Neural cell (in vitro differentiated cells): ENCODE measurements around the gene HOXA7. TPM values are rescaled to one million over a fixed set of nuclear protein-coding genes. Genes with fewer than 3 reads are reported as not detected.

Experiments used
- H2AFZ ChIP-seq: fragments of 200-600, 300-800 bp; sonication (generic), shearing (Covaris generic); 2 replicates; pipeline ENCODE4 v1.6.0; 2014; ENCODE audit warnings: low read depth, mild to moderate bottlenecking, antibody characterized with exemption, low read length, moderate library complexity
- H3F3A ChIP-seq: fragments of 200-600 bp; shearing (Covaris generic); 2 replicates; pipeline ENCODE4 v1.6.1; 2016; ENCODE audit warnings: mild to moderate bottlenecking, moderate library complexity, mixed read lengths, antibody characterized with exemption, low read length; ENCODE audit not compliant: insufficient read depth, poor library complexity, severe bottlenecking
- H3K27ac ChIP-seq: fragments of 200-600, 300-800 bp; sonication (generic), shearing (Covaris generic); 2 replicates; pipeline ENCODE4 v1.5.1; 2014; ENCODE audit warnings: mild to moderate bottlenecking, low read length, moderate library complexity
- H3K27me3 ChIP-seq: fragments of 300-800, 200-600 bp; sonication (generic), shearing (Covaris generic); 2 replicates; pipeline ENCODE4 v1.6.0; 2014; ENCODE audit warnings: mild to moderate bottlenecking, low read depth, low read length, moderate library complexity; ENCODE audit not compliant: insufficient read depth
- H3K36me3 ChIP-seq: fragments of 300-800, 200-600 bp; sonication (generic), shearing (Covaris generic); 2 replicates; pipeline ENCODE4 v1.5.1; 2014; ENCODE audit warnings: mild to moderate bottlenecking, antibody characterized with exemption, low read length, moderate library complexity; ENCODE audit not compliant: insufficient read depth
- H3K4me2 ChIP-seq: fragments of 300-800, 200-600 bp; sonication (generic), shearing (Covaris generic); 2 replicates; pipeline ENCODE4 v1.6.0; 2014; ENCODE audit warnings: mild to moderate bottlenecking, low read length
- H3K4me3 ChIP-seq: fragments of 300-800, 200-600 bp; sonication (generic), shearing (Covaris generic); 2 replicates; pipeline ENCODE4 v1.5.1; 2014; ENCODE audit warnings: mild to moderate bottlenecking, low read length, moderate library complexity
- H3K79me2 ChIP-seq: fragments of 200-600 bp; shearing (Covaris generic); replicated peaks from 2 replicates; pipeline ENCODE4 v1.6.0; 2014; ENCODE audit warnings: mild to moderate bottlenecking, low read length, moderate library complexity; ENCODE audit not compliant: insufficient read depth
- H3K9ac ChIP-seq: fragments of 300-800, 200-600 bp; sonication (generic), shearing (Covaris generic); 2 replicates; pipeline ENCODE4 v1.6.1; 2016; ENCODE audit warnings: mild to moderate bottlenecking, low read length, mixed read lengths
- H3K9me2 ChIP-seq: fragments of 200-600 bp; shearing (Covaris generic); 2 replicates; pipeline ENCODE4 v1.6.1; 2016; ENCODE audit warnings: mild to moderate bottlenecking, low read length, mixed read lengths; ENCODE audit not compliant: insufficient read depth
- H3K9me3 ChIP-seq: fragments of 200-600, 300-800 bp; sonication (generic), shearing (Covaris generic); 2 replicates; pipeline ENCODE4 v1.6.1; 2016; ENCODE audit warnings: mild to moderate bottlenecking, mixed run types, low read length, moderate library complexity, mixed read lengths
- H4K20me1 ChIP-seq: fragments of 200-600 bp; shearing (Covaris generic); 2 replicates; pipeline ENCODE4 v1.6.1; 2016; ENCODE audit warnings: mild to moderate bottlenecking, mixed run types; ENCODE audit not compliant: insufficient read depth
- CTCF ChIP-seq: fragments of 450-650 bp; IDR thresholded peaks from 2 replicates; pipeline ENCODE4 v1.5.1; 2014; ENCODE audit warnings: antibody characterized with exemption, mild to moderate bottlenecking, moderate library complexity; ENCODE audit not compliant: poor library complexity, severe bottlenecking
- EP300 ChIP-seq: fragments of 450-650 bp; conservative IDR thresholded peaks from 2 replicates; pipeline ENCODE4 v1.6.1; 2014; ENCODE audit warnings: antibody characterized with exemption, mild to moderate bottlenecking, moderate library complexity; ENCODE audit not compliant: poor library complexity, severe bottlenecking
- EZH2 ChIP-seq: fragments of 200-600, 300-800 bp; shearing (Covaris generic), sonication (generic); IDR thresholded peaks from 2 replicates; pipeline ENCODE4 v1.6.1; 2014; ENCODE audit warnings: antibody characterized with exemption, low read length, borderline replicate concordance, mild to moderate bottlenecking; ENCODE audit not compliant: insufficient read depth, poor library complexity, severe bottlenecking
- MXI1 ChIP-seq: fragments of 450-650 bp; conservative IDR thresholded peaks from 2 replicates; pipeline ENCODE4 v1.6.1; 2014; ENCODE audit warnings: antibody characterized with exemption, mild to moderate bottlenecking; ENCODE audit not compliant: poor library complexity, severe bottlenecking
- POLR2AphosphoS5 ChIP-seq: IDR thresholded peaks from 2 replicates; pipeline ENCODE4 v1.6.1; 2012
- RAD21 ChIP-seq: fragments of 450-650 bp; conservative IDR thresholded peaks from 2 replicates; pipeline ENCODE4 v1.6.1; 2014; ENCODE audit warnings: antibody characterized with exemption, mild to moderate bottlenecking, moderate library complexity
- REST ChIP-seq: IDR thresholded peaks from 2 replicates; pipeline ENCODE4 v1.6.1; 2012; ENCODE audit warnings: borderline replicate concordance
- SMC3 ChIP-seq: fragments of 450-650 bp; conservative IDR thresholded peaks from 2 replicates; pipeline ENCODE4 v1.6.1; 2014; ENCODE audit warnings: antibody characterized with exemption, mild to moderate bottlenecking, moderate library complexity; ENCODE audit not compliant: poor library complexity
- TAF1 ChIP-seq: IDR thresholded peaks from 2 replicates; pipeline ENCODE4 v1.6.1; 2012; ENCODE audit warnings: low read depth
- polyA plus RNA-seq: library from polyadenylated mRNA; depleted of rRNA; stranded (reverse); fragments of >200 nt; gene quantifications from 2 replicates; pipeline ENCODE4 v1.2.3, GENCODE V29; 2014

The HOXA7 gene
- polyA plus RNA-seq, 1 donor from 2014 or later, result not detected

GRCh38 chr7:27131390-27131819 is 25.1 kb downstream of the HOXA7 start:
- peak overlapping the region; percentile 62 for H3K4me3 ChIP-seq

More at GRCh38 chr7:27131390-27131819, 25.1 kb downstream of the HOXA7 start:
- Histone ChIP-seq H3K9ac (no peak overlapping the region), H3K27me3 (peaks cover 98% of the 10 kb centered on the region), H3K4me2 (no peak overlapping the region), H4K20me1 (no peaks in the 10 kb centered on the region), H3K36me3 (no peaks in the 10 kb centered on the region), H3F3A (no peaks in the 10 kb centered on the region), H3K9me3 (peaks cover 16% of the 10 kb centered on the region), H3K79me2 (no peaks in the 10 kb centered on the region), H3K9me2 (no peaks in the 10 kb centered on the region), H3K27ac (no peak overlapping the region), H2AFZ (no peak overlapping the region)
- TF ChIP-seq EP300, result no peak
- no peak for TF ChIP-seq MXI1
- no peak for TF ChIP-seq CTCF
- TF ChIP-seq EZH2, result no peak
- TF ChIP-seq SMC3, result no peak
- TF ChIP-seq TAF1, result no peak
- no peak for TF ChIP-seq POLR2AphosphoS5
- no peak for TF ChIP-seq RAD21
- no peak for TF ChIP-seq REST
